SK-N-MC (cell line): ENCODE data around the gene BLACAT1.
A peak's percentile ranks its signal among the peaks of the same experiment; 100 is the strongest.

Source experiments
- DNase-seq: peaks from one replicate; pipeline ENCODE4 v3.0.0-alpha.2; 2011; ENCODE audit warnings: low read depth, low spot score
- H3K27ac ChIP-seq: fragments of 200-600 bp; sonication (generic); 2 replicates; pipeline ENCODE4 v1.5.1; 2016; ENCODE audit warnings: mixed run types
- H3K36me3 ChIP-seq: fragments of 200-600 bp; sonication (generic); 2 replicates; pipeline ENCODE4 v1.6.1; 2017; ENCODE audit warnings: antibody characterized with exemption, low read length, mixed read lengths; ENCODE audit not compliant: insufficient read depth
- H3K4me3 ChIP-seq: fragments of 200-600 bp; sonication (generic); 2 replicates; pipeline ENCODE4 v1.5.1; 2016
- H3K9ac ChIP-seq: fragments of 200-600 bp; sonication (generic); 2 replicates; pipeline ENCODE4 v1.8.0; 2017; ENCODE audit warnings: mixed run types, mixed read lengths; ENCODE audit not compliant: insufficient read length
- H3K9me3 ChIP-seq: fragments of 200-600 bp; sonication (generic); 2 replicates; pipeline ENCODE4 v1.6.1; 2017; ENCODE audit warnings: low read depth, mild to moderate bottlenecking, antibody characterized with exemption, low read length, moderate library complexity, mixed read lengths
- EZH2 ChIP-seq: fragments of 200-600 bp; sonication (generic); IDR thresholded peaks from one replicate; pipeline ENCODE4 v1.6.1; 2017; ENCODE audit warnings: antibody characterized with exemption
- FOXP2 ChIP-seq: optimal IDR thresholded peaks from 2 replicates; pipeline ENCODE3; 2011; ENCODE audit warnings: mild to moderate bottlenecking, moderate library complexity; ENCODE audit not compliant: insufficient read depth; ENCODE audit errors: extremely low read length, control extremely low read depth
- POLR2AphosphoS5 ChIP-seq: IDR thresholded peaks from 2 replicates; pipeline ENCODE4 v1.6.1; 2012; ENCODE audit warnings: mild to moderate bottlenecking, low read depth, low read length, borderline replicate concordance

BLACAT1 gene

GRCh38 chr1:205477759-205478247 is 22.0 kb upstream of the BLACAT1 start:
- TF ChIP-seq FOXP2, result no peak
- TF ChIP-seq POLR2AphosphoS5, result no peak
- no peak for TF ChIP-seq EZH2
- no peak for DNase-seq
- Histone ChIP-seq H3K4me3 (no peak overlapping the region), H3K9ac (no peak overlapping the region), H3K27ac (no peak overlapping the region), H3K36me3 (no peaks in the 10 kb centered on the region), H3K9me3 (no peaks in the 10 kb centered on the region)

- Histone ChIP-seq H3K9me3 (no peaks in the 10 kb centered on the region), H3K27ac (no peak overlapping the region), H3K36me3 (no peaks in the 10 kb centered on the region), H3K4me3 (no peak overlapping the region), H3K9ac (no peak overlapping the region)
- TF ChIP-seq FOXP2 (no peak), EZH2 (no peak), POLR2AphosphoS5 (no peak)
- no peak for DNase-seq
Measured at GRCh38 chr1:205477121-205477758, 21.4 kb upstream of the BLACAT1 start.

- Histone ChIP-seq H3K27ac (no peak overlapping the region), H3K36me3 (no peaks in the 10 kb centered on the region), H3K4me3 (no peak overlapping the region), H3K9me3 (no peaks in the 10 kb centered on the region), H3K9ac (no peak overlapping the region)
- TF ChIP-seq EZH2, result no peak
- no peak for TF ChIP-seq POLR2AphosphoS5
- no peak for TF ChIP-seq FOXP2
- DNase-seq, result no peak
Measured at GRCh38 chr1:205476648-205477047, 20.8 kb upstream of the BLACAT1 start.

GRCh38 chr1:205475855-205476254 is 20.0 kb upstream of the BLACAT1 start:
- H3K4me3 ChIP-seq, result no peak overlapping the region
- H3K36me3 ChIP-seq, result no peaks in the 10 kb centered on the region
- H3K27ac ChIP-seq, result no peak overlapping the region
- no peak for DNase-seq
- no peaks in the 10 kb centered on the region for H3K9me3 ChIP-seq
- no peak for TF ChIP-seq POLR2AphosphoS5
- no peak for TF ChIP-seq FOXP2
- no peak overlapping the region for H3K9ac ChIP-seq

- Histone ChIP-seq H3K4me3 (no peak overlapping the region), H3K9ac (no peak overlapping the region), H3K27ac (no peak overlapping the region), H3K9me3 (no peaks in the 10 kb centered on the region), H3K36me3 (no peaks in the 10 kb centered on the region)
- no peak for DNase-seq
- no peak for TF ChIP-seq EZH2
- TF ChIP-seq POLR2AphosphoS5, result no peak
- no peak for TF ChIP-seq FOXP2
Measured at GRCh38 chr1:205474571-205474970, 18.7 kb upstream of the BLACAT1 start.

GRCh38 chr1:205473966-205474365 is 18.1 kb upstream of the BLACAT1 start:
- Histone ChIP-seq H3K4me3 (no peak overlapping the region), H3K9me3 (no peaks in the 10 kb centered on the region), H3K9ac (no peak overlapping the region), H3K36me3 (no peaks in the 10 kb centered on the region), H3K27ac (no peak overlapping the region)
- no peak for TF ChIP-seq POLR2AphosphoS5
- TF ChIP-seq FOXP2, result no peak
- no peak for TF ChIP-seq EZH2
- no peak for DNase-seq

GRCh38 chr1:205473475-205473874 is 17.6 kb upstream of the BLACAT1 start:
- TF ChIP-seq EZH2, result no peak
- no peak for TF ChIP-seq POLR2AphosphoS5
- TF ChIP-seq FOXP2, result no peak
- Histone ChIP-seq H3K9ac (no peak overlapping the region), H3K36me3 (no peaks in the 10 kb centered on the region), H3K27ac (no peak overlapping the region), H3K4me3 (no peak overlapping the region), H3K9me3 (no peaks in the 10 kb centered on the region)
- DNase-seq, result no peak

GRCh38 chr1:205472737-205473441 is 17.0 kb upstream of the BLACAT1 start:
- no peaks in the 10 kb centered on the region for H3K9me3 ChIP-seq
- H3K9ac ChIP-seq, result peak overlapping the region; percentile 60
- H3K4me3 ChIP-seq, result peak overlapping the region; percentile 65
- DNase-seq, result no peak
- TF ChIP-seq POLR2AphosphoS5, result no peak
- no peak for TF ChIP-seq EZH2
- H3K27ac ChIP-seq, result peak overlapping the region; percentile 71
- H3K36me3 ChIP-seq, result no peaks in the 10 kb centered on the region

GRCh38 chr1:205470131-205470530 is 14.3 kb upstream of the BLACAT1 start:
- no peak overlapping the region for H3K9ac ChIP-seq
- H3K9me3 ChIP-seq, result no peaks in the 10 kb centered on the region
- no peaks in the 10 kb centered on the region for H3K36me3 ChIP-seq
- no peak for DNase-seq
- H3K27ac ChIP-seq, result no peak overlapping the region
- H3K4me3 ChIP-seq, result no peak overlapping the region
- no peak for TF ChIP-seq FOXP2
- no peak for TF ChIP-seq EZH2
- TF ChIP-seq POLR2AphosphoS5, result no peak
